ENCODE results near the gene CNPY2.
"Not testable (repeated sequence)": the region's sequence is repeated elsewhere in the genome, so short reads cannot be mapped to it uniquely, and the experiment has no call there.

CNPY2 gene

GRCh38 chr12:56333679-56334489, 18.1 kb upstream of the CNPY2 start, which contains the start of gene PAN2:
TSS of gene PAN2 (minus strand) at chr12:56334000. CDS start at chr12:56333094, 906 bp downstream.
- peak; percentile 90 for DNase-seq

DNA sequence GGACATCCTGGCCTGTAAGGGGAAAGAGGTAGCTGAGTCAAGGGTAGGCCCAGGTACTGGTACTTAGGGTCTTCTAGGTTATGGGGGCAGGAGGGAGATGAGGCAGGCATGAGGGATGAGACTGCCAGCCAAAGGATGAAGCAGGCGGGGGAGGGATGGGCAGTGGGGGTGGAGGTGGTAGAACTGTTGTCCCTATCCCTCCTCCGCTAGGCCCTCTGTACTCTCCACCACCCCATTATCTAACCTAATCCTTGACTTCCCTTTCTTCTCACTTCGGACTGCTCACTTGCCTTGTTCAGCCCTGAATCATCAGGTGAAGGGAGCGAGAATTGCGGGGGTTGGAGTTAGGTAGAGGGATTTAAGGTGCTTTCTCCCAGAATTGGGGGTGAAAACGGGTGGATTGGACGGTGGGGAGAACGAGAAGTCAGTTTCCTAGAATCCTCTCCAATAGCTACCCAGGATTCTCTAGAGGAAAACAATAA, 17.4 kb upstream of the CNPY2 start:
- DNase-seq = no peak

DNA sequence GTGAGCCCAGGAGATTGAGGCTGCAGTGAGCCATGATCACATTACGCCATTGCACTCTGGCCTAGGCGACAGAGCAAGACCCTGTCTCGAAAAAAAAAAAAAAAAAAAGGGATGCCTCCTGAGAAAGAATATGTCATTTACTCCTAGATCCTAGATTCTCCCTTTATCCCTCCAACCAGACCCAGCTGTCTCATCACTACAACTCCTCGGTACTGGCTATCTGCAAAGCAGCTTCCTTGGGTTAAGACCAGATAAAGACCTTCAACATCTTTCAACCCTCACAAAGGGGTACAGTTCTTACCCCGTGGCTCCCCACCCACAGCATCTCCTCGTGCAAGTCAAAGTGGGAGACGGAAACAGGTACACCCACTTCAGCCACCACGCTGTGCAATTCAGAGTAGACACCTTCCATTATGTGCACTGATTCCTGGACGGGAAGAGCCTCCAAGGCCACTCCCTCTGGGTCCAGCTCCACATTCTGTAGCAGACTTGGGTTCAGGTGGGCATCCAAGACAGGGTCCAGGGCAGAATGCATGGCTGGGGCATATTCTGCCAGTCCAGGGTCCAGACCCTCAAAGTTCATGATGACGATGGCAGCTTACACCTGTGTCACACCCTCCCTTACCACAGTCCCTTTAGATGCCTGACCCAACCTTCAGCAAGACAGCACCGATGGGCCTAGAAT, 16.9 kb upstream of the CNPY2 start:
- DNase-seq = no peak

DNA sequence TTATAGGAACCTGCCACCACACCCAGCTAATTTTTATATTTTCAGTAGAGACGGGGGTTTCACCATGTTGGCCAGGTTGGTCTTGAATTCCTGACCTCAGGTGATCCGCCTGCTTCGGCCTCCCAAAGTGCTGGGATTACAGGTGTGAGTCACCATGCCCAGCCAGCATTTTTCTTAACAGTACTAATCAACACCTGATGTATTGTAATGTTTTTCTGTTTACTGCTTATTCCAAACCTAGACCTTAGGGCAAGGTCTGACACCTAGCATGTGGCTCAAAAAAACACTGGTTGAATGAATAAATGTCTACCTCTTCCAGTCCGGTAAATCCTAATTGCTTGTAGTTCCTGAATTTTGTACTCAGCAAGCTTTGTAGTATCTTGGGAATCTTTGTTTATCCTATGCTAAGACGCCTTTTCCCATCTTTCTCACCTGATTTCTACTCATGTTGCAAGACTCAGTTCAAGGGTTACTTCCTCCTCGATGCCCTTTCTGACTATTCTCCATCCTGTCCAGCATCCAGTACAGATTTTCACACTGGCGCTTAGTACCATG, 15.2 kb upstream of the CNPY2 start:
- no peak for DNase-seq

GRCh38 chr12:56326533-56326932, 10.7 kb upstream of the CNPY2 start:
- DNase-seq = no peak

GRCh38 chr12:56326126-56326525, 10.3 kb upstream of the CNPY2 start:
- DNase-seq = no peak

GRCh38 chr12:56324206-56324605, 8.4 kb upstream of the CNPY2 start:
- no peak for DNase-seq

DNA sequence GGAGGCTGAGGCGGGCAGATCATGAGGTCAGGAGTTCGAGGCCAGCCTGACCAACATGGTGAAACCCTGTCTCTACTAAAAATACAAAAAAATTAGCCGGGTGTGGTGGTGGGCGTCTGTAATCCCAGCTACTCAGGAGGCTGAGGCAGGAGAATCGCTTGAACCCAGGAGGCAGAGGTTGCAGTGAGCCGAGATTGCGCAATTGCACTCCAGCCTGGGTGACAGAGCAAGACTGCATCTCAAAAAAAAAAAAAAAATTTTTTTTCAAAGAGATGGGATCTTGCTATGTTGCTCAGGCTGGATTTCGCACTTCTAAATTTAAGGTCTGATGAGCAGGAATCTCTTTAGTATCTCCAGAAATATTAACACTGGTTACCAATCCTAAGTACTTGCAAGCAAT, 5.8 kb upstream of the CNPY2 start:
- not testable (repeated sequence) for DNase-seq

DNA sequence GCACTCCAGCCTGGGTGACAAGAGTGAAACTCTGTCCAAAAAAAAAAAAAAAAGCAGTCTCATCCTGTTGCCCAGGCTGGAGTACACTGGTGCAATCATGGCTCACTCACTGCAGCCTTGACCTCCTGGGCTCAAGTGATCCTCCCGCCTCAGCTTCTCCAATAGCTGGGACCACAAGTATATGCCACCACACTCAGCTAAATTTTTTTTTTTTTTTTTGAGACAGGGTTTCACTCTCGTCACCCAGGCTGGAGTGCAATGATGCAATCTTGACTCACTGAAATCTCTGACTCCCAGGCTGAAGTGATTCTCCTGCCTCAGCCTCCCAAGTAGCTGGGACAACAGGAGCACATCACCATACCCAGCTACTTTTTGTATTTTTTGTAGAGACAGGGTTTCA, 5.2 kb upstream of the CNPY2 start:
- DNase-seq = no peak

DNA sequence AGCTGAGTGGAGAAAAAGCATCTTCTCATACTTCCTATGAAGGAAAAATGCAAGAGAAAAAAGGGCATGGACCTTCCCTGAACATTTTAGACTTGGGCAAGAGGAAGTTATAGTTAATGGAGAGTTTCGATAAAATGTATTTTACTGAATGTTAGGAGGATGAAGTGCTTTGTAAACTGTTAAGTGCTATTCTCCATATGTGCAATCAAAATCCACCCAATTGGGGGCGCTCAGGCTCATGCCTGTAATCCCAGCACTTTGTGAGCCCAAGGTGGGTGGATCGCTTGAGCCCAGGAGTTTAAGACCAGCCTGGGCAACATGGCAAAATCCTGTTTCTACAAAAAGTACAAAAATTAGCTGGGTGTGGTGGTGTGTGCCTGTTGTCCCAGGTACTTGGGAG, 1.9 kb upstream of the CNPY2 start:
- no peak for DNase-seq

DNA sequence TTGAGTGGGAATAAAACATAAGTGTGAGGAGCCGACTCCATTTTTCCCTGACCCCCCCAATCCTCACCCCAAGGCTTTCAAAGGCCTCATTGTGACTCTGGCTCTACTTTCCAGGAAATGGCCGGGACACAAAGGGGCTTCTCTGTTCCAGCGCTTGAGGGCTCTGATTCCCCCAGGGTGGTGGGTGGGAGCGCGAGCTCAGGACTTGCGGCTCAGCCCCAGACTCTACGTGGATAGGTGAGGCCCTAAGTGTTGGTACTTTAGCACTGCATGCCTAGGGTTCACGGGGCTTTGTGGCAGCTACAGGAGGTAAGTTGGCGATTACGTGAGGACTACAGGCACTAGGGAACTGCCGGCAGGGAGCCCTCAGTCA, 553 bp downstream of the CNPY2 start:
- DNase-seq = no peak

DNA sequence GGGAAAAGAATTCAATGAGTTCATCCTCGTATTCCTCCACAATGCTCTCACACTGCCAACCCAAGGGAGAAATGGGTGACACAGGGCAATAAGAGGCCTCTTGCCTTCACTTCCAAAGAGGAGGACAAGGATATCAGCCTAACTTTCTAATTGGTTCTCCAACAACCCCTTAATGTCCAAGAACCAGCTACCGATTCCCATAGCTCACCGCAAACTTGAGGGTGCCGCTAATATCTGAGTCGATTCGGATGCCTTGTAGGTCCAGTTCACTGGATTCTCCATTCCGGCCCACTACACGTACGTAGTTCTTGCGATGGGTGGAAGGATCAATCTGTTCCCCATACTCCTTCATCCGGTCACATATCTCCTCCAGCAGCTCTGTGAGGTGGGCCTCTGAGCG, 4.8 kb downstream of the CNPY2 start:
- no peak for DNase-seq

GRCh38 chr12:56308714-56309113, 7.1 kb downstream of the CNPY2 start:
- no peak for DNase-seq

DNA sequence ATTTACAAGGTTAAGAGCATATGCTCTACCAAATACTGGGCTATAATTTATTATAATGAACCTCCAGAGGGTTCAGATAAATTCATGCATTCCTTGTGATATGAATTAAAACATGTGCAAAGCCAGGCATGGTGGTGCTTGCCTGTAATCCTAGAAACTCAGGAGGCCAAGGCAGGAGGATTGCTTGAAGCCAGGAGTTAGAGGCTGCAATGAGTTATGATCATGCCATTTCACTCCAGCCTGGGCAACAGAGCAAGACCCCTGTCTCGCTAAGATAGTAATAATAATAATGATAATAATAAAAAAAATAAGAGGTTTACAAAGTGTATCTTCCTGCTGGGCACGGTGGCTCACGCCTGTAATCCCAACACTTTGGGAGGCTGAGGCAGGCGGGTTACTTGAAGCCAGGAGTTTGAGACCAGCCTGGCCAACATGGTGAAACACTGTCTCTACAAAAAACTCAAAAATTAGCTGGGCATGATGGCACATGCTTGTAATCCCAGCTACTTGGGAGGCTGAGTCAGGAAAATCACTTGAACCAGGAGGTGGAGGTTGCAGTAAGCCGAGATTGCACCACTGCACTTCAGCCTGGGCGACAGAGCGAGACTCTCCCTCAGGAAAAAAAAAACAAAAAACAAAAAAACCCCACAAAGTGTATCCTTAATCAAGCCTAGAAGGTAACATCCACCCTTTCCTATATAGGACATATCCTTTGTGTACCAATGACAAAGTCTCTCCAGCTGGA, 8.4 kb downstream of the CNPY2 start:
- DNase-seq = no peak

DNA sequence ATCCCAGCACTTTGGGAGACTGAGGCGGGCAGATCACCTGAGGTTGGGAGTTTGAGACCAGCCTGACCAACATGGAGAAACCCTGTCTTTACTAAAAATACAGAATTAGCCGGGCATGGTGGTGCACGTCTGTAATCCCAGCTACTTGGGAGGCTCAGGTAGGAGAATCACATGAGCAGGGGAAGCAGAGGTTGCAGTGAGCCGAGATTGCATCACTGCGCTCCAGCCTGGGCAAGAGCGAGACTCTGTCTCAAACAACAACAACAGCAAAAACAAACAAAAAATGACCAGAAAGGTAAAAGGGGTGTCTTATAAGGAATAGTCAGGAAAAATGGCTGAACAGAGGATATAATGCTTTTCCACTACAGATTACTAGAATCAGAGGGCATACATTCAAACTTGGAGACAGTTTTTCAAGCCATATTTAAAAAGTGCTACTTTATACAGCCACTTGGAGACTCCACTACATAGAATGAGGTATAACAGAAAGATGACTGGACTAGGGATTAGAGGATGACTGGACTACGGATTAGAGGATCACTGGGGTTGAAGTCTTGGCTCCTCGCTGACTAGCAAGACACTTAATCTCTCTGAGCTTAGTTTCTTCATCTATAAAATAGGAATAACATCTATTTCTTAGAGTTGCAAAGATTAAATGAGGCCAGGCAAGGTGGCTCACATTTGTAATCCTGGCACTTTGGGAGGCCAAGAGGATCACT, 10.8 kb downstream of the CNPY2 start:
- no peak for DNase-seq

DNA sequence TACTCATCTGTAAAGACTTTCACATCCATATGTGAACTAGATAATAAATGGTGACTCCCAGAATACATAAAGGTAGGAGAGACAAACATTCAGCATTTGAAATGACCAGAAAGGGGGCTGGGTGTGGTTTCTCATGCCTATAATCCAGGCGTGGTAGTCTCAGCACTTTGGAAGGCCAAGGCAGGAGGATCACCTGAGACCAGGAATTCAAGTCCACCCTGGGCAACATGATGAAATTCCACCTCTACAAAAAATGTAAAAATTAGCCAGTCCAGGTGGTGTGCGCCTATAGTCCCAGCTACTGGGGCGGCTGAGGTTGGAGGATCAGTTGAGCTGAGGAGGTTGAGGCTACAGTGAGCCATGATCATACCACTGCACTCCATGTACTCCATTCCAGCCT, 11.5 kb downstream of the CNPY2 start:
- no peak for DNase-seq

DNA sequence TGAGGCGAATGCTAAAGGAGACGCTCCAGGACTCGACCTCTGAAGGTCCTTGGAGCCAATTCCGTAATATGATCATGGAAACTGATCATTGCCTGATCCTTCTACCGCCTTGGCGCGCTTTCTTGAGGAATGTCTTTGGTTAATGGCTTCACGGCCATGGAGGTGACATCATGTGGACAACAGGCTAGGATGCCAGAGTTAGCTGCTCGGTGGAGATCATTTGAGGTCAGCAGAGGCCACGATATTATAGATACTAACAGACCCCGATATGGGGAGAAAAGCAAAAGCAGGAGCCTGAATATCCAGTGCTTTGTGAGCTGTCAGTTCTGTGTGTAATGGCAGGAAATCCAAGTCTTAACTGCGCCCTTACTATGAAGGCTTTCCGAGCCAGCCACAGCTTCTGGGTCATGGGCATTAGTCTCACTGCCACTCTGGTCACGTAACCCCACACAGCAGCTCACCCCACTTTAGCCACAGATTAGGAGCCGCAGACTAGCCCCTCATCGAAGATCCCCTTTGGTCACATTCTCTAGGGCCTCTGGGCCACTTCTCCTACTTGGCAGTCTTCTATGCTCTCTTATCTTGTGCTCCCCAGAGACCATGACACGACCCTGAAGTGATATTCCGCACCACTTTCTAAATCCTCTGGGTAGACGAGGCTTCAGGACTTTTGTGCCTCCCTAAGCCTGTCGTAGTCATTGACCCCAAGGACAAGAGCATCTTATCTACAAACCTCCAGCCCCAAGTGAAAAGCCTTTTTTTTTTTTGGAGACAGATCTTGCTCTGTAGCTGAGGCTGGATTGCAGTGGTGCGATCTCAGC, 14.9 kb downstream of the CNPY2 start:
- no peak for DNase-seq

DNA sequence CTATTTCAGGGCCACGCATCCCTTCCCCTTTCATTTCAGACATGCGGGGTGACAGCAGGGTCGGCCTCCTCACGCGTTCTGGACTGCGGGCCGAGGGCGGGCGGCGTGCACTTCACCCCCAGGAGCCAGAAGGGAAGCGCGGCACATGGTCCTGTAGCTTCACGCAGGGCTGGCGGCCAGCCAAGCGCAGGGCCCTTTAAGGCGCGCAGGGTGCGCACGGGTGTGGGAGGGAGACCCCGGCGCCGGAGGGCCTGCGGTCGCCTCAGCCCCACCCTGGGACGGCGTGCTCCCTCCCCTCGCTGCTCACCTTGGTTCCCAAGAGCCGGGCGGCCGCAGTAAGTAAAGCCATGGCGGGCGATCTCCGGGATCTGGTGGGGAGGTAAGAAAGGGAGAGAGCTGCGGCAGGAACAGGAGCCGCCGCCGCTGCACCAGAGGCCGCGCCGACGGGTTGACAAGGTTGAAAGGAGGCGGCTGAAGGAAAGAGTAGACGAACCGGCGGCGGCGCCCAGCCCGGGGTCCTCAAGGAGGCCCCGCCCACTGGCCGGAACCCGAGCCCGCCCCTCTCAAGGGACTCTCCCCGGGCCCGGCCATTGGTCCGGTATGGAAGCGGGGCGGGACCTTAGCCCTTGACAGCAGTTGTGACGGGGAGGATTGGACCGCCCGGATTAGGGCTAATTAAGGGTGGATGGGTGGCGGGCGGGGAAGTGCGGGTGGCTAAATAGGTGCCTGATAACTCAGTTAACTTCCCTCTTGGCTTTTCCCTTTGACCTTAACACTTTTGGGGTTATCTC, 15.7 kb downstream of the CNPY2 start, which contains the start of gene CS:
CS (minus strand) TSS at position 478 of the 791 bp plus-strand sequence; CDS start at position 349, 129 bp downstream.
- peak; percentile 99 for DNase-seq

GRCh38 chr12:56299308-56299852, 16.4 kb downstream of the CNPY2 start:
- no peak for DNase-seq

DNA sequence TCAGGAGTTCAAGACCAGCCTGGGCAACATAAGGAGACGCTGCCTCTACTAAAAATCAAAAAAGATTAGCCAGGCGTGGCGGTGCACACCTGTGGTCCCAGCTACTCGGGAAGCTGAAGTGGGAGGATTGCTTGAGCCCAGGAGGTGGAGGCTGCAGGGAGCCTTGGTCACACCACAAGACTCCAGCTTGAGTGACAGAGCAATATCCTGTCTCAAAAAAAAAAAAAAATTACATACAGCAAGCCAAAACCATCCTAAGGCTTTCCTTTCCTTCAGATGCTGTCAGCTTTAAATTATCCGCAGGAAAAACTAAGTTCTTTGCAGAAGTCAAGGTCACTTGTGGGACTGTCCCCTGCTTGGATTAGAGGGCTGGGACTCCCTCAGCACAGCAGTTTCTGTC, 17.0 kb downstream of the CNPY2 start:
- DNase-seq = no peak

All from activated gamma-delta T cell treated with Interleukin-2 at 50 U/mL for 16 hours (primary cell).